GM18517 (cell line): Measurements from ENCODE around the gene HCRTR1.
"Not testable (repeated sequence)": the region's sequence is repeated elsewhere in the genome, so short reads cannot be mapped to it uniquely, and the experiment has no call there.

Experiments
- ATAC-seq: cut with Tn5 transposase; IDR thresholded peaks from one replicate; pipeline ENCODE4 v1.9.1; 2021; ENCODE audit warnings: mild to moderate bottlenecking, moderate library complexity; ENCODE audit not compliant: unreplicated experiment

HCRTR1 gene

DNA sequence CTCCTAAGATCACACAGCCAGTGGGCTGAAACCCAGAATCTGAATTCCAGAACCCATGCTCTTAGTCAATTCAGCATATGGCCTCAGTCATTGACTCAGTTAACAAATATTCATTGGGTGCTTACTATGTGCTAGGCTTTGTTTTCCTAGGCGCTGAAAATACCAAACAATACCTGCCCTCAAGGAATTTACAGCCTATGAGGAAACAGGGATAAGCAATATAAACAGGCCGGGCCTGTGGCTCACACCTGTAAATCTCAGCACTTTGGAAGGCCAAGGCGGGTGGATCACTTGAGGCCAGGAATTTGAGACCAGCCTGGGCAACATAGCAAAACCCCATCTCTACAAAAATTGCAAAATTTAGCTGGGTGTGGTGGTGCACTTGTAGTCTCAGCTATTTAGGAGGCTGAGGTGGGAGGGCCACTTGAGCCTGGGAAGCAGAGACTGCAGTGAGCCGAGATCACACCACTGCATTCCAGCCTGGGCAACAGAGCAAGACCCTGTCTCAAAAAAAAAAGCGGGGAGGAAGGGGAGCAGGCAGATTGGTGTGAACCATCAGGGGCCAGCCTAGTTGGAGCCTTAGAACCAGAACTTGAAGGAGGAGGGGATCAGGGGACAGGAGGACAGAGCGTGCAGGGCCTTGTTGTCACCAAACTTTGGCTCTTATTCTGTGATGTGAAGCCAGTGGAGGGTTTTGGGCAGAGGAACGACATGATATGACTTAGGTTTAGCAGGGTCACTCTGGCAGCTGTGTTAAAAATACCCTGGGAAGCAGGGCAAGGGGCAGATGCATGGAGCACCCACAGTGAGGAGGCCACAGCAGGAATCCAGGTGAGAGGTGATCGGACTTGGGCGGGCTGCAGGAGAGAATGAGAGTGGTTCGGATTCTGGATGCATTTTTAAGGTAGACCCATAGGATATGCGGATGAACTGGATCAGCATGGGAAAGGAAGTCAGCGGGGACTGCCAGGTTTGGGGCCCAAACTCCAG is 35.4 kb upstream of the HCRTR1 start:
- no peak for ATAC-seq

- no peak for ATAC-seq
These were observed 34.2 kb upstream of the HCRTR1 start for GRCh38 chr1:31583082-31583994.

- no peak for ATAC-seq
These were observed 33.3 kb upstream of the HCRTR1 start for GRCh38 chr1:31583995-31584868.

DNA sequence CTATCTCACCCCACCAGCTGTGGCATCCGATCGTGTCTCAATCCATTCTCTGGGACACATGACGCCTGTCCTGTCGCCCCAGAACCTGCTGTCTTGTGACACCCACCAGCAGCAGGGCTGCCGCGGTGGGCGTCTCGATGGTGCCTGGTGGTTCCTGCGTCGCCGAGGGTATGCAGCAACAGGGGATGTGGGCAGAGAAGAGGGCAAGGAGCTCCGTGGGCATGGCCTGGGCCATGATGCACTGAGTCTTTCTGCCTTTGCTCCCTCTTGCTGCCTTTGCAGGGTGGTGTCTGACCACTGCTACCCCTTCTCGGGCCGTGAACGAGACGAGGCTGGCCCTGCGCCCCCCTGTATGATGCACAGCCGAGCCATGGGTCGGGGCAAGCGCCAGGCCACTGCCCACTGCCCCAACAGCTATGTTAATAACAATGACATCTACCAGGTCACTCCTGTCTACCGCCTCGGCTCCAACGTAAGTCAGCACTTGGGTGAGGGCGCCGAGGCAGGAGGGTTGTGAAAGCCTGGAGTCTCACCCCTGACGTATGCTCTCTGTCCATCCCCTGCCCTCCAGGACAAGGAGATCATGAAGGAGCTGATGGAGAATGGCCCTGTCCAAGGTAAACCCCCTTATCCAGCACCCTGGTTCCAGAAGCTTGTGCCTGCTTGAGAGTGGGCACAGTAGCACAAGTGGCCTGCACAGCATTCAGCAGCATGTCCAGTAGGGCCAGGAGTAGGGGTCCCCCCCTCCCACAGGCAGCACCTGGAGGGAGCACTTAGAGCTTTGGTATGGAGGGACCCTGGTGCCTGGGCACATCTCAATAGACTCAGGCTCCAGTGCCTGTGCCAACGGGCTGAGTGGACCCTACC is 32.4 kb upstream of the HCRTR1 start:
- no peak for ATAC-seq

- no peak for ATAC-seq
These were observed 31.6 kb upstream of the HCRTR1 start for GRCh38 chr1:31585736-31586365.

- ATAC-seq, result no peak
These were observed 30.8 kb upstream of the HCRTR1 start for GRCh38 chr1:31586376-31587327.

- ATAC-seq, result not testable (repeated sequence)
These were observed 30.2 kb upstream of the HCRTR1 start for GRCh38 chr1:31587328-31587699.

- ATAC-seq, result no peak
These were observed 29.6 kb upstream of the HCRTR1 start for GRCh38 chr1:31587720-31588423.

DNA sequence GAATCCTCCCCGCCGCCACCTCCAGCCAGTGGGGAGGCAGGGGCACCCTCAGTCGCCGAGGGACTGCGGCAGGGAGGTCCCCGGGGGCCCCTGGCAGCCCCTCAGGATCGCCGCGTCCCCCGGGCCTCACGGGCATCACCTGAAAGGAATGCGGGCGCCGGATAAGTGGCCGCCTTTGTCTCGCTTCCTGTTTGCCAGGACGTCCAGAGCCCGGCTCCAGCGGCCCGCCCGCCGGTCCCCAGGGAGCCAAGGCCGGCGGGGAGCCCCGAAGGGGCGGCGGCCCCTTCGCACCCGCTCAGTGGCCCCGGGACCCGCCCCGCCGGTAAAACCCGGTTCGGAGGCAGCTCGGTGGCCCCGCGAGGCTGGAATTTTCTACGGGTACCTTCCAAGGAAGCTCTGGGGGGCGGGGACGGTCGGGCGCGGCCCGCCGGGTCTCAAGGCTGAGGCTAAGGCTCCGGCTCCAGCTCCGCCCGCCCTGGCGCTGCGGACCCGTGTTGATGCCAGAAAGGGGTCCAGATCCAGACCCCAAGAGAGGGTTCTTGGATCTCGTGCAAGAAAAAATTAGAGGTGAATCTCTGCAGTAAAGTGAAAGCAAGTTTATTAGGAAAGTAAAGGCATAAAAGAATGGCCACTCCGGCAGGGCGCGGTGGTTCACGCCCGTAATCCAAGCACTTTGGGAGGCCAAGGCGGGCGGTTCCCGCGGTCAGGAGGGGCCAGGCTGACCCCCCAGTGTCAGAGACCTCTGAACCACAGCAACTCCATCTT is 28.6 kb upstream of the HCRTR1 start:
- no peak for ATAC-seq

- no peak for ATAC-seq
These were observed 25.9 kb upstream of the HCRTR1 start for GRCh38 chr1:31591425-31592093.

DNA sequence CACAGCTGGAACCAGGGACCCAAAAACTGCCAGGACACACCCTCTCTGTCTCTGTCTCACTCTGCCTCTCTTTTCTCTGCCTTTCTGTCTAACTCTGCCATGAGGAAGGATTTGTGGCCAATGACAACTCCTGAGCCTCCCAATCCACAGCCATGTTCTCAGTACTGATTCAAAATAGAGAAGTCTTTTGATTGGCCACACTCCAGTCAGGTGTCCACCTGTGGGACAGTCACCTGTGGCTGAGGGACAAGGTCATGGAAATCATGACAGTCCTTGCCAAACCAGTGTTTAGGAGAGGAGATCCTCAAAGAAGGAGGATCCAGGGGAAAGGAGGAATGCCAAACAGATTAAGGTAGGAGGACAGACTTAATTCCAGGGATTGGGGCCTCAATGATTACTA is 25.4 kb upstream of the HCRTR1 start:
- ATAC-seq, result no peak

GRCh38 chr1:31593136-31593665 is 24.3 kb upstream of the HCRTR1 start:
- no peak for ATAC-seq

- no peak for ATAC-seq
These were observed 23.5 kb upstream of the HCRTR1 start for GRCh38 chr1:31593770-31594632.

GRCh38 chr1:31595836-31596736 is 21.4 kb upstream of the HCRTR1 start:
- ATAC-seq, result no peak
